GM19023 (cell line): ENCODE data around the gene NUDT19.
"Not testable (repeated sequence)": the region's sequence is repeated elsewhere in the genome, so short reads cannot be mapped to it uniquely, and the experiment has no call there.

Experiments used
- ATAC-seq: cut with Tn5 transposase; IDR thresholded peaks from one replicate; pipeline ENCODE4 v1.9.1; 2021; ENCODE audit warnings: mild to moderate bottlenecking, moderate library complexity; ENCODE audit not compliant: unreplicated experiment

NUDT19 gene

DNA sequence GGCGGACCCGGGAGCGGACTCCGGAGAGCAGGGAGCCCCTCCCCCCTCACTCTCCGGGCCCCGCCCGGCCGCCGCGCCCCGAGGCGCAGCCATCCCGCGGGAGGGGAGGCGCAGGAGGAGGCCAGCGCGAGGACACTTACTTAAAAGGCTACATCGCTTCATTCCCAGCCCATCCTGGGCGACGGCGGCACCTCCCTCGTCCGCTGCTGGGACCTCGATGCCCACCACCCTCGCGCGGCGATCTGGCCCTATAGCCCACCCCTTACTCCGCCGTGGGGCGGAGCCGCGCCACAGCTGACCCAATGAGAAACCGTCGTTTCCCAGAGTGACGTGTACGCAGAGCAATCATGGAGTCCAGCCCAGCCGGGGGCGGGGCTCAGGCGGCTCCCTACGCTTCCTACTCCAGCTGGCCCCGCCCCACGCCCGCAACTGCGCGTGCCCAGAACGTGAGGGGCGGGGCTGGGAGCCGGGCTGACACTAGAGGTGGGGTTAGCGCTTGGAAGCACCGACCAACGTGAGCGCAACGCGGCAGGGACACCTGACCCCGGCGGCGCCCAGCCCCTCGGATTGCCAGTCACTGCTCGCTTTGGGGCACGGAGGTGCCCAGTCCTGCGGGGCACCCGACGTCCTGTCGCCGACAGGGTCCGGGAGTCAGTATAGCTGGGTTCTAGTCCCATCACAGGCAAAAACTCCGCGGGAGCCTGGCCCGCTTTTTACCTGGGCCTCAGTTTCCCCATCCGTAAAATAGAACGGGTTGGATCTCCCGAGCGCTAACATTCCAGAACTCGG is 16.5 kb upstream of the NUDT19 start, which contains the start of gene ANKRD27:
TSS of gene ANKRD27 (minus strand) at position 250 of the 789 bp plus-strand sequence. CDS start 16,165 bp downstream, outside the sequence.
- peak; percentile 98 for ATAC-seq

DNA sequence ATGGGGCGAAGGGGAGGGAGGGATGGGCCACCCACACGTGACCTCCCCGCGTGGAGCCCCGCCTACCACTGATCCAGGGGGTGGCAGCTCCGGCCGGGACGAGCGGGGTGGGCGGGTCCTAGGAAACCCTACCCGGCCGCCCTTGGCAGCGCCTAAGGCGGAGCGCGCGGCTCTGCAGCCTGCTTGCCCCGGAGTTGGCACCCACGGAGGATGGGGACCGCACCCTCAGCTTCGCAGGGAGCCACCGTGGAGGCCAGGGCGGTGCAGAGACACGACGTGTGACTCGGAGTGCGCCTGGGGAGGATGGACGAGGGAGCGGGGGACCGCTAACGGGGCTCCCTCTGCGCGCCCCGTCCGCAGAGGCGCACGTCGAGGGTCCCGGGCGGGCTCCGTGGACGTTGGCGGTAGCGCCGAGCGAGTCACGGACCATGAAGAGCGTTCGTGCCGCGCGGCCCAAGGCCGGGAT is 15.9 kb upstream of the NUDT19 start, which contains the start of gene RGS9BP:
TSS of gene RGS9BP (plus strand) at position 129 of the 466 bp plus-strand sequence. CDS start 416 bp downstream, outside the sequence.
- ATAC-seq: peak; percentile 29

DNA sequence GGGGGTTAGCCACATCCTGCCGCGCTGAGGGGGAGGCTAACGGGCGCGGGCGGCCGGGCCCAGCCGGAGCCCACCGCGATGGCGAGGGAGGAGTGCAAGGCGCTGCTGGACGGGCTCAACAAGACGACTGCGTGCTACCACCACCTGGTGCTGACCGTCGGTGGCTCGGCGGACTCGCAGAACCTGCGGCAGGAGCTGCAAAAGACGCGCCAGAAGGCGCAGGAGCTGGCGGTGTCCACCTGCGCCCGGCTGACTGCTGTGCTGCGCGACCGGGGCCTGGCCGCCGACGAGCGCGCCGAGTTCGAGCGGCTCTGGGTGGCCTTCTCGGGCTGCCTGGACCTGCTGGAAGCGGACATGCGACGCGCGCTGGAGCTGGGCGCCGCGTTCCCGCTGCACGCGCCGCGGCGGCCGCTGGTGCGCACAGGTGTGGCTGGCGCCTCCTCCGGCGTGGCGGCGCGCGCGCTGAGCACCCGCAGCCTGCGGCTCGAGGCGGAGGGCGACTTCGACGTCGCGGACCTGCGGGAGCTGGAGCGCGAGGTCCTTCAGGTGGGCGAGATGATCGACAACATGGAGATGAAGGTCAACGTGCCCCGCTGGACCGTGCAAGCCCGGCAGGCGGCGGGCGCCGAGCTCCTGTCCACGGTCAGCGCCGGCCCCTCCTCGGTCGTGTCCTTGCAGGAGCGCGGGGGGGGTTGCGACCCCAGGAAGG is 15.3 kb upstream of the NUDT19 start:
- ATAC-seq: no peak

DNA sequence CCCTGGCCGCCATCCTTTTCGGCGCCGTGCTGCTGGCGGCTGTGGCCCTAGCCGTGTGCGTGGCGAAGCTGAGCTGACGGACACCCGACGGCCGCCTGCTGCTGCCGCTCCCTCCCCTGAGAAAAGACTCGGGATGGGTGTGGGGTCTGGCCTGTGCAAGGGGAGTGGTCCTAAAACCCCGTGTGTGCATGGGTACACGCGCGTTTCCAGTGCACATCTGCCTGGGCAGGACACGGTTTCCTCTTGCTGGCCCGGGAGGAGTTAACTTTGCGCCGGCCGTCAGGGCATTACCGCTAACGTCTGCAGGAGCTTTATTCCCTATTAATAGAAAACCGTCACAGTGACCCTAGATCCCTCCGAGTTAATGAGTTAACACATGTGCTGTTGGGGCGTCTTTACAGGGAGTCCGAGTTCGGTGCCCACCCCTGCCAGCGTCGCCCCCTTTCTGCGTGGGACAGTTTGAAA is 14.7 kb upstream of the NUDT19 start:
- ATAC-seq: no peak

DNA sequence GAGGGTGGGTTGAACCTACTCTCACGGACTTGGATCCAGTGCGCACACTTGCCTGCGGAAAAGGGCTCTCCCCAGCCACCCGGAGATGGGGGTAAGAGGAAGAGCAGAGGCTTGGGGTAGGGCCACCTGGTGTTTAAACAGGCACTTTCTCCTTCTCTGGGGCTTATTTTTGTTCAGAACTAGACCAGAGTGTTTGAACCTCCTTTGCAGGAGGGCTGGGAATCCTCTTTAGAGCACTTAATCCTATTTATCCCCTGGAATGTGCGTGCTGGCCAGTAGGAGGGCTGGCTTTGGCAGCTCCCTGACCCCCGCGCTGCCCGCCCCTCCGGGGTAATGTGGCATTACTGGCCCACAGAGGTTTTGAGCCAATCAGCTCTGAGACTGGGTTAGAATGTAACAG is 14.0 kb upstream of the NUDT19 start:
- ATAC-seq: no peak

DNA sequence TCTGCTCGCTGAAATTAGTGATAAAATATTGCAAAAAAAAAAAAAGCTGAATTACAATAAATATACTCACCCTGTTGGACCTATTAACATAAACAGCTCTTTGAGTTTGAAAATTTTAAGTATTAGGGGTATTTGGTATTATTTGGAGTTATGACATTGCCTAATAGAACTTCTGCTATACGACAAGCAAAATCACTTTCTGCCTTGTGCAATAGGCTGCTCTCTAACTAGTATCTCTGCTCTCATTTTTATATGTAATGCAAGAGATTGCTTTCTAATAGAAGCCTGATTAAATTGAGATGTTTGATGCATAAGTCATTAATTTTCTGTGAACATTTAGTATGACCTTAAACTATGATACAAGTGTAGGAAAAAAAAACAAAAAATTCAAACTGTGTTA is 10.6 kb upstream of the NUDT19 start:
- no peak for ATAC-seq

DNA sequence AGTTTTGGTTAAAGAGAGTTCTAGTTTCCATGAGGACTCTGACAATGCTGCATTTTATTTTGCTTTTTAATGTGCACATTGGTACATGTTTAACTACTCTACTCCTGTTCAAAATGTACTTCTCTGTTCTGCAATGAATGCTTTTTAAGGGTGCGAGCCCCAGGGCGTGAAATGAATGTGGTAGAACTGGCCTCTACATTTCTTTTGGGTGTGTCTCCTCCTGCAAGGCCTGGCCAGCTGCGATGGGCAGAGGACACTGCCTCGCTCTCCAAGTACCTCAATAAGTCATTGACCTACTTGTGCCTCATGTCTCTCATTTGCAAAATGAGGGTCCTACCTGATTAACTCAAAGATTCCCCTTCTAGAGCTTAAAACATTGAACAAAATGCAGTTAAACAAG is 9.3 kb upstream of the NUDT19 start:
- no peak for ATAC-seq

DNA sequence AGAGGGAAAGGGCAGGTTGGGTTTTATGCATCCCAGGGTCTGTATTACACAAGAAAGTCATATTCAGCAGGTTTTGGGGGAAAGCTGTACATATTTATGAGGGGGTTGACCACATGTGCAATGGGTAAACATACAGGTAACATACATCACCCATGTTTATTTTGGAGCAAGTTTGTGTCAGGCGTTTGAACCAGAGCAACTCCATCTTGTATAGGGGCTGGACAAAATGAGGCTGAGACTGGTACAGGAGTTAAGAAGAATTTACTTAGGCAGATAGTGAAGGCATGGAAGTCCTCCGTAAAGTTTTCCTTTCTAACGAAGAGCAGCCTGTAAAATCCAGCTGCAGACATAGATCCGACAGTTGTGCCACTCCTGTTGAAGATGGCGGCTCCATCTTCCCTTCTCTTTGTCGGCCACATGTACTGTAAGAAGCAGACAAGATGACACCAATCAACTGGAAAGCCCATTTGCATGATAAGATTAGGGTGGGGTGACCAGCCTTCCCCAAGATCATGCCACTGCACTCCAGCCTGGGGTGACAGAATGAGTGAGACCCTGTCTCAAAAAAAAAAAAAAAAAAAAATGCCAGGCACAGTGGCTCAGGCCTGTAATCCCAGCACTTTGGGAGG is 4.7 kb upstream of the NUDT19 start:
- no peak for ATAC-seq

DNA sequence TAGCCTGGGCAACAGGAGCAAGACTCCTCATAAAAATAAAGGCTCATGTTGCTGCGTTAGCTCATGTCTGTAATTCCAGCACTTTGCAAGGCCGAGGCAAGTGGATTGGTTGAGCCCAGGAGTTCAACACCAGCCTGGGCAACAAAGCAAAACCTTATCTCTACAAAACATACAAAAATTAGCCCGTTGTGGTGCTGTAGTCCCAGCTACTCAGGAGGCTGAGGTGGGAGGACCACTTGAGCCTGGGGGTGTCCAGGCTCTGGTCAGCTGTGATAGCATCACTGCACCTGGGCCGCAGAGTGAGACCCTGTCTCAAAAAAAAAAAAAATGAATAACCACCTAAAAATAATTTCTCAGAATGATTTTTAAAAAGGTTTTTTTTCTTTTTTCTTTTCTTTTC is 3.9 kb upstream of the NUDT19 start:
- no peak for ATAC-seq

DNA sequence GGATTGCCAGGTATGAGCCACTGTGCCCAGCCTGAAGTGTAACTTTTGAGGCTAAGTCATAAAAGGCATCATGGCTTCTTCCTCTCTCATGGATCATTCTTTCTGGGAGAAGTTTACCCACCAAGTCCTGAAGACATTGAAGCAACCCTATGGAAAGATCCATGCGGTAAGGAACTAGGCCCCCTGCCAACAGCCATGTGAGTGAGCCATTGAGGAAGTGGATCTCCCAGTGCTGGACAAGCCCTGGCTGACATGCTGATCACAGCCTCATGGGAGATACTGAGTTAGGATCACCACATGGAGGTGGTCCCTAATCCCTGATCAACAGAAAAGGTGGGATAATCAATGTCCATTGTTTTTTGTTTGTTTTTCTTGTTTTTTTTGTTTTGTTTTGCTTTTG is 3.3 kb upstream of the NUDT19 start:
- ATAC-seq: no peak

DNA sequence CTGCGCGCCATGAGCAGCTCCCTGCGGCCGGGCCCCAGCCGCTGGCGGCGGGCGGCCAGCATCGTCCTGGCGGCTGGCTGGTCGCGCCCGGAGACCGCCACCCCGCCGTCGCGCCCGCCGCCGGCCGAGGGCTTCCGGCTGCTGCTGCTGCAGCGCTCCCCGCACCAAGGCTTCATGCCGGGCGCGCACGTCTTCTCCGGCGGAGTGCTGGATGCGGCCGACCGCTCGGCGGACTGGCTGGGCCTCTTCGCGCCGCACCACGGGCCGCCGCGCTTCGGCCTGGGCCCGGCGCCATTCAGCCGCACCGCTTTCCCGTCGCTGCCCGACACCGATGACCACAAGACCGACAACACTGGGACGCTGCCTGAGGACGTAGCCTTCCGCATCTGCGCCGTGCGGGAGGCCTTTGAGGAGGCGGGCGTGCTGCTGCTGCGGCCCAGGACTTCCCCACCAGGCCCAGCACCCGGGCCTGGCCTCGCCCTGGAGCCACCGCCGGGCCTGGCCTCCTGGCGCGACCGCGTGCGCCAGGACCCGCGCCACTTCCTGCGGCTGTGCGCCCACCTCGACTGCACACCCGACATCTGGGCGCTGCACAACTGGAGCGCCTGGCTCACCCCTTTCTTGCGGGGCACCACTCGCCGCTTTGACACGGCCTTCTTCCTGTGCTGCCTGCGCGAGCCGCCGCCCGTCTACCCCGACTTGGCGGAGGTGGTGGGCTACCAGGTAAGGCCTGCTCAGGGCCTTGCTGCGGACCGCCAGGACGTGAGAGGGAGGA is 518 bp downstream of the NUDT19 start:
- ATAC-seq: peak; percentile 68

DNA sequence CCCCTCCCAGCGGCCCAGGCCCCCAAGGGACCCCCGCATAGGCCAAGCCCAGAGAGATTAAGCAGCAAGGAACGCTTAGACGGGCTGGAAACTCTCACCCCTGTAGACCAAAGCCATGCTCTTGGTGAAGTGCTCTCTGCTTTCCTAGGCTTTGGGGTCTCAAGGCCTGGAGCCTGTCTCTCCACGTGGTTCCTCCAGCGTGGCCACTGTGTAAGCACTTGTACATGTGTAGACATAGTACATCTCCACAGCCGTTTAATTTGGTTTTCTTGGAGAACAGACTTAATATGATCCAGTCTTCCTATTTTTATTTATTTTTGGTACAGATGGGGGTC is 1.1 kb downstream of the NUDT19 start:
- ATAC-seq: no peak

DNA sequence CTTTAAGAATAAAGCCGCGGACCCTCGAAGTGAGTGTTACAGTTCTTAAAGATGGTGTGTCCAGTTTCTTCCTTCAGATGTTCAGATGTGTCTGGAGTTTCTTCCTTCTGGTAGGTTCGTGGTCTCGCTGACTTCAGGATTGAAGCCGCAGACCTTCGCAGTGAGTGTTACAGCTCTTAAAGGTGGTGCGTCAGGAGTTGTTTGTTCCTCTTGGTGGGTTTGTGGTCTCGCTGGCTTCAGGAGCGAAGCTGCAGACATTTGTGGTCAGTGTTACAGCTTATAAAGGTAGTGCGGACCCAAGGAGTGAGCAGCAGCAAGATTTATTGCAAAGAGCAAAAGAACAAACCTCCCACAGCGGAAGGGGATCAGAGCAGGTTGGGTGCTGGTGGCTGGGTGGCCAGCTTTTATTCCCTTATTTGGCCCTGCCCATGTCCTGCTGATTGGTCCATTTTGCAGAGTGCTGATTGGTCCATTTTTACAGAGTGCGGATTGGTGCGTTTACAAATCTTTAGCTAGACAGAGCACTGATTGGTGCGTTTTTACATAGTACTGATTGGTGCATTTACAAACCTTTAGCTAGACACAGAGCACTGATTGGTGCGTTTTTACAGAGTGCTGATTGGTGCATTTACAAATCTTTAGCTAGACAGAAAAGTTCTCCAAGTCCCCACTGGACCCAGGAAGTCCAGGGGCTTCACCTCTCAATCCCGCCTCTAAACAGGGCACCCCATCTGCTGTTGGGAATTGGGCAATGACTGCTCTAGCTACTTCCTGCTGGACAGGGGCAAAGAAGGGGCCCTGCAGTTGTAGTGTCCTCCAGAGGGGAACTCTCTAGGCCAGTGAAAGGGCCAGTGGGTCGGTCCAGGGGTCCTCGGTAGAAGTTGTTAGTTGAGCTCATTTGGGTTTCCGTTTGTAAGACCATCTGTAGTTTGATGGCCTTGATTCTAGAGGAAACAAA is 1.8 kb downstream of the NUDT19 start:
- not testable (repeated sequence) for ATAC-seq

DNA sequence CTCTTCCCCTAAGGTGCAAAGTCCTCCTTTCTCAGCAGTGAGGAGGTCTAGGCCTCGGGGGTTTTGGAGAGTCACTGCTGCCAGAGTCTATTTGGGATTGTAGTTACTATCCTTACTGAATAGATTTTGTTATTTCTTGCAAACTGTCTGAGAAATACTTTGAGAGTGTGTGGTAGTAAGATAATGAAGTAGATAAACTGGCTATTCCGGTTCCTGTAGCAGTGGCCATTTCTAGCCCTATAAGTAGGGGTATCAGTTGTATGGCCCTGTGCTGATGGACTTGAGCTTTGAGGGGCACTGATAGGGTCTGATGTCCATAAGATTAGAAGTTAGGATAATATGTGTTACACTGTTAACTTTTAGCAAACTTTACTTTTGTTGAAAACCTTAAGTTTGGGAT is 2.7 kb downstream of the NUDT19 start:
- not testable (repeated sequence) for ATAC-seq

DNA sequence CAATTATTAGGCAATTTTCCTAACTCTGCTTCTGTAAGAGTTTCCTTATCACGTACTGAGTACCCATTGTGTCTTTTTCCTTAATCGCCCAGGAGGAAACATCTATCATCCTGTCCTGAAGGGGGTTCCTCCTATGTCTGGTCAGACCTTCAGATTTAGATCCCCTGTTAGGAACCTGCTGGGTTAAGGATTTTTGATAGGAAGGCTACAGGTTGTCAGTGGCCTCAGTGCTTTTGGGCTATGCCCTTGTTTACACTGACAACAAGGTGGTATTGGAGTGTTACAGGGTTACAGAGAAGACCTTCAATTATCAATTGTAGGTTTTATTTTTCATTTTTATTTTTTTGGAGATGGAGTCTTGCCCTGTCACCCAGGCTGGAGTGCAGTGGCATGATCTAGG is 3.2 kb downstream of the NUDT19 start:
- not testable (repeated sequence) for ATAC-seq

DNA sequence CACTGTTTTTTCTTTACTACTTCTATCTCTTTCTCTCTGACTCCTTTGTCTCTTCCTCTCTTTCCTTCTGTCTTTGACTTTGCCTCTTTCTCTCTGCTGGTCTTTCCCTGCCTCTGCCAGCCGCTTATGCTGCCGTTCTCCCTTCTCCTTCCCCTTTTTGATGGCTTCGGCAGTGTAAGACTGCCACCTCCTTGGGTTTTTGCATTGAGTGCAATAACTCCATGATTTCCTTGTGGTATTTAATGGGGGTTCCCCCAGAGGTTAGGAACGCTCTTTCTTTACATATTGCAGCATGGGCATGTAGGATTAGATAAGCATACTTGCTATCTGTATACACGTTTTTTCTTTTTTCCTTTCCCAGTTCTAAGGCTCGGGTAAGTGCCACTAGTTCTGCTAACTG is 3.9 kb downstream of the NUDT19 start:
- not testable (repeated sequence) for ATAC-seq

DNA sequence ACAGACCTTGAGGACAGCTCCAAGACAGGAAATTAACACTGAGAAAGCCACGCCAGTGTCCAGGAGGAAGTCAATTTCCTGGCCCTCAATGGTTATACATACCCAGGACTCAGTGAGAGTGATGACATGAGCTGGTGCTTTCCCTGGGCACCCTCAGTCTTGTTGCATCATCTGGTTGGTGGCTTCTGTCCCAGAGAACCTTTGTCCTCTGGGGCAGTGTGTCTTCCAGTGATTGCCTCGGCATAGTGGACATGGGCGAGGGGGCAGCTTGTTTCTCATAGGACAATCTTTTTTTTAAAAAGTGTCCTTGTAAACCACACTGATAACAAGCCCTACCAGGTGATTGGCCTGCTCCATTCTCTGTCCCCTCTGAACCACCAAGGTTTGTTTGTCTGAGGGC is 5.2 kb downstream of the NUDT19 start:
- not testable (repeated sequence) for ATAC-seq

DNA sequence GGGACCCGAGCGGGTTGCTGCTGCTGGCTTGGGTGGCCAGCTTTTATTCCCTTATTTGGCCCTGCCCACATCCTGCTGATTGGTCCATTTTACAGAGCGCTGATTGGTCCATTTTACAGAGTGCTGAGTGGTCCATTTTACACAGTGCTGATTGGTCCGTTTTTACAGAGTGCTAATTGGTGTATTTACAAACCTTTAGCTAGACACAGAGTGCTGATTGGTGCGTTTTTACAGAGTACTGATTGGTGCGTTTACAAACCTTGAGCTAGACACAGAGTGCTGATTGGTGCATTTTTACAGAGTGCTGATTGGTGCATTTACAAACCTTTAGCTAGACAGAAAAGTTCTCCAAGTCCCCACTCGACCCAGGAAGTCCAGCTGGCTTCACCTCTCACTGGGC is 8.5 kb downstream of the NUDT19 start:
- not testable (repeated sequence) for ATAC-seq

DNA sequence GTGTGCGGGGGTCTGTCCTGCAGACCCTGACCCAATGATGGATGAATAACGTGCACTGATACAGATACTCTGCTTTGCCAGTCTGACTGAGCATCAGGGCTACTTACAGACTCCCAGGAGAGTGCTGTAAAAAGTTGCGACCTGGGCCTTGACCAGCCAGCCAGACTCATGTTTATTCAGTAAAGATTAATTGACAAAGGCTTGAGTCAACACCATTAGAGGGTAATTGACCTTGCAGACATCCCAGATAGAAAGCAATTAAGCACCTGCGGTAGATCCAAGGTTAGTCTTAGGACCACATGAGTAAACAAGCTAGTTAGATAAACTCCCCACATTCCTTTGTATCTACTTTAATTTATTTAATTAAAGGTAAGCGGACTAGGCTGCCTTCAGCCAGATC is 10.4 kb downstream of the NUDT19 start:
- ATAC-seq: no peak

DNA sequence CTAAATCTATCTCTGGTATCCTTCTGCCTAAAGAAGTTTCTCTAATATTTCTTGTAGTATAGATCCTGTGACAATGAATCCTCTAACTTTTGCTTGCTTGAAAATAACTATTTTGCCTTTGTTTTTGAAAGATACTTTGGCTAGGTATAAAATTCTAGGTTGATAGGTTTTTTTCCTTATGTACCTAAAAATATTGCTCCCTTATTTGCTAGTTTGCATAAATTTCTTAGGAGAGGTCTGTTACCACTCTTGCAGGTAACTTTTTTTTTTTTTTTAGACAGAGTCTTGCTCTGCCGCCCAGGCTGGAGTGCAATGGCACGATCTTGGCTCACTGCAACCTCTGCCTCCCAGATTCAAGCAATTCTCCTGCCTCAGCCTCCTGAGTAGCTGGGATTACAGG is 12.4 kb downstream of the NUDT19 start:
- not testable (repeated sequence) for ATAC-seq
